H1 (cell line): Measurements from ENCODE around the gene ATP6V0D1. TPM values are rescaled to one million over a fixed set of nuclear protein-coding genes. Genes with fewer than 3 reads are reported as not detected.

ENCODE experiments used
- CTCF ChIA-PET: fragments of 300-600 bp; sonication (Branson Sonifier 250); formaldehyde crosslinking; loops from one replicate; lab custom pipeline; 2021; ENCODE audit not compliant: partially characterized antibody; lab: Charles Lee
- POLR2A ChIA-PET: fragments of 300-600 bp; sonication (Branson Sonifier 250); formaldehyde crosslinking; loops from one replicate; lab custom pipeline; 2021; ENCODE audit warnings: inconsistent platforms; ENCODE audit not compliant: partially characterized antibody; lab: Charles Lee
- DNase-seq, 2 experiments: peaks; one replicate each; pipeline versions ENCODE4 v3.0.0 to v3.0.0-alpha.2; 2010 to 2022; ENCODE audit warnings: low spot score in 2 of 2, low read depth in 1 of 2, mixed read lengths in 1 of 2
- FAIRE-seq: peaks from 2 replicates; lab custom pipeline; 2011; peaks lifted over from hg19 to GRCh38; lab: Jason Lieb, UNC
- H2AFZ ChIP-seq: 2 replicates; pipeline ENCODE4 v1.8.1; 2012; ENCODE audit warnings: low read length, inconsistent platforms
- H2AK5ac ChIP-seq: 2 replicates; pipeline ENCODE4 v1.6.1; 2013; ENCODE audit warnings: low read depth, low read length
- H2BK120ac ChIP-seq: replicated peaks from 2 replicates; pipeline ENCODE3; 2013; ENCODE audit warnings: low read depth, low read length, inconsistent platforms
- H2BK12ac ChIP-seq: 2 replicates; pipeline ENCODE4 v1.6.1; 2013; ENCODE audit warnings: low read depth, low read length
- H2BK15ac ChIP-seq: 2 replicates; pipeline ENCODE4 v1.6.1; 2013; ENCODE audit warnings: low read length
- H2BK20ac ChIP-seq: 2 replicates; pipeline ENCODE4 v1.6.1; 2013; ENCODE audit warnings: low read length
- H2BK5ac ChIP-seq: 2 replicates; pipeline ENCODE4 v1.6.1; 2013; ENCODE audit warnings: low read depth, low read length
- H3K14ac ChIP-seq: 2 replicates; pipeline ENCODE4 v1.6.1; 2013; ENCODE audit warnings: inconsistent platforms; ENCODE audit not compliant: insufficient read length
- H3K18ac ChIP-seq: 2 replicates; pipeline ENCODE4 v1.6.1; 2013; ENCODE audit warnings: low read length; ENCODE audit errors: extremely low read depth
- H3K23ac ChIP-seq: 2 replicates; pipeline ENCODE4 v1.6.1; 2013; ENCODE audit warnings: inconsistent platforms; ENCODE audit not compliant: insufficient read length
- H3K23me2 ChIP-seq: 2 replicates; pipeline ENCODE4 v1.6.1; 2013; ENCODE audit warnings: low read depth, low read length
- H3K27ac ChIP-seq: 2 replicates; pipeline ENCODE4 v1.6.1; 2011; ENCODE audit warnings: low read depth, low read length, inconsistent platforms
- H3K27me3 ChIP-seq, 4 experiments: replicated peaks in 1 of 4; 1 replicate in 1 of 4; 2 replicates in 3 of 4; pipeline versions ENCODE4 v1.6.1 to v1.8.1; 2011 to 2013; ENCODE audit warnings: low read length in 3 of 4, mild to moderate bottlenecking in 3 of 4, inconsistent platforms in 2 of 4, mixed read lengths in 2 of 4, moderate library complexity in 1 of 4; ENCODE audit not compliant: control insufficient read depth in 3 of 4, insufficient read depth in 3 of 4; ENCODE audit errors: extremely low read depth in 1 of 4
- H3K36me3 ChIP-seq, 4 experiments: 2 replicates each; pipeline versions ENCODE4 v1.6.1 to v1.8.1; 2011 to 2013; ENCODE audit warnings: mild to moderate bottlenecking in 4 of 4, low read length in 3 of 4, moderate library complexity in 2 of 4, control low read depth in 1 of 4, inconsistent platforms in 1 of 4; ENCODE audit not compliant: insufficient read depth in 4 of 4, control insufficient read depth in 2 of 4
- H3K4ac ChIP-seq: replicated peaks from 2 replicates; pipeline ENCODE3; 2013; ENCODE audit warnings: low read length, low read depth, mixed read lengths, inconsistent platforms; ENCODE audit not compliant: insufficient read length
- H3K4me1 ChIP-seq, 4 experiments: replicated peaks in 1 of 4; 1 replicate in 1 of 4; 2 replicates in 3 of 4; pipeline versions ENCODE4 v1.6.1 to v1.8.1; 2011 to 2013; ENCODE audit warnings: low read length in 3 of 4, inconsistent platforms in 2 of 4, mixed read lengths in 1 of 4; ENCODE audit not compliant: insufficient read depth in 4 of 4, control insufficient read depth in 3 of 4
- H3K4me2 ChIP-seq, 2 experiments: 2 replicates each; pipeline versions ENCODE4 v1.6.1 to v1.8.1; 2011 to 2013; ENCODE audit warnings: low read depth in 2 of 2, low read length in 2 of 2, control low read depth in 1 of 2, inconsistent platforms in 1 of 2, mild to moderate bottlenecking in 1 of 2; ENCODE audit not compliant: insufficient read depth in 1 of 2
- H3K4me3 ChIP-seq, 4 experiments: fragments of 200-600, 300-600 bp in 1 of 4; sonication (generic), shearing (Covaris generic), sonication (Bioruptor Twin) in 1 of 4; 2 replicates each; pipeline versions ENCODE4 v1.5.1 to v1.8.1; 2011 to 2016; ENCODE audit warnings: low read length in 4 of 4, low read depth in 3 of 4, control low read depth in 2 of 4, inconsistent platforms in 2 of 4, mild to moderate bottlenecking in 2 of 4, mixed read lengths in 1 of 4, moderate library complexity in 1 of 4; ENCODE audit not compliant: insufficient read depth in 2 of 4; ENCODE audit errors: extremely low read depth in 1 of 4
- H3K56ac ChIP-seq: replicated peaks from 2 replicates; pipeline ENCODE3; 2013; ENCODE audit warnings: low read depth, mild to moderate bottlenecking, mixed read lengths, low read length, inconsistent platforms; ENCODE audit not compliant: insufficient read length
- H3K79me1 ChIP-seq: 2 replicates; pipeline ENCODE4 v1.6.1; 2013; ENCODE audit warnings: low read depth, low read length, control low read depth
- H3K79me2 ChIP-seq, 2 experiments: 2 replicates each; pipeline versions ENCODE4 v1.6.1 to v1.8.1; 2012 to 2013; ENCODE audit warnings: low read length in 2 of 2, mild to moderate bottlenecking in 2 of 2, inconsistent platforms in 1 of 2; ENCODE audit not compliant: insufficient read depth in 2 of 2, control insufficient read depth in 1 of 2
- H3K9ac ChIP-seq, 4 experiments: replicated peaks in 1 of 4; 1 replicate in 1 of 4; 2 replicates in 3 of 4; pipeline versions ENCODE4 v1.6.1 to v1.8.1; 2011 to 2013; ENCODE audit warnings: low read depth in 3 of 4, low read length in 3 of 4, control low read depth in 2 of 4, mild to moderate bottlenecking in 2 of 4, moderate library complexity in 2 of 4, inconsistent platforms in 1 of 4; ENCODE audit errors: extremely low read depth in 1 of 4
- H3K9me3 ChIP-seq, 2 experiments: 2 replicates each; pipeline versions ENCODE4 v1.6.1 to v1.8.1; 2012 to 2013; ENCODE audit warnings: mild to moderate bottlenecking in 2 of 2, moderate library complexity in 2 of 2, control low read depth in 1 of 2, inconsistent platforms in 1 of 2, low read depth in 1 of 2, low read length in 1 of 2, mixed read lengths in 1 of 2; ENCODE audit not compliant: insufficient read depth in 2 of 2
- H4K20me1 ChIP-seq, 2 experiments: replicated peaks in 1 of 2; 2 replicates each; pipeline versions ENCODE3 to v1.8.1; 2011 to 2013; ENCODE audit warnings: inconsistent platforms in 2 of 2, low read length in 2 of 2, mild to moderate bottlenecking in 1 of 2; ENCODE audit not compliant: insufficient read depth in 2 of 2, control insufficient read depth in 1 of 2
- H4K5ac ChIP-seq: 2 replicates; pipeline ENCODE4 v1.6.1; 2013; ENCODE audit warnings: low read length, low read depth, mixed read lengths, inconsistent platforms; ENCODE audit not compliant: insufficient read length
- H4K8ac ChIP-seq: 2 replicates; pipeline ENCODE4 v1.8.0; 2013; ENCODE audit warnings: mild to moderate bottlenecking, moderate library complexity, low read length, inconsistent platforms; ENCODE audit not compliant: insufficient read depth; ENCODE audit errors: extremely low read depth
- H4K91ac ChIP-seq: replicated peaks from 2 replicates; pipeline ENCODE3; 2013; ENCODE audit warnings: low read length, mixed read lengths, inconsistent platforms; ENCODE audit not compliant: insufficient read length
- EZH2 ChIP-seq: fragments of 200-600 bp; sonication (generic); IDR thresholded peaks from 2 replicates; pipeline ENCODE4 v1.7.1; 2012; ENCODE audit warnings: low read depth, mild to moderate bottlenecking, moderate library complexity, low read length, inconsistent platforms; ENCODE audit not compliant: severe bottlenecking
- GABPA ChIP-seq: IDR thresholded peaks from 2 replicates; pipeline ENCODE4 v1.6.1; 2011; ENCODE audit warnings: mild to moderate bottlenecking, low read length, moderate library complexity, borderline replicate concordance; ENCODE audit not compliant: insufficient read depth
- KDM5A ChIP-seq: fragments of 200-600 bp; IDR thresholded peaks from 2 replicates; pipeline ENCODE4 v1.7.1; 2012; ENCODE audit warnings: mild to moderate bottlenecking, low read length, inconsistent platforms, mixed read lengths
- TAF1 ChIP-seq: IDR thresholded peaks from 2 replicates; pipeline ENCODE4 v1.6.1; 2011; ENCODE audit warnings: mild to moderate bottlenecking, low read depth, low read length
- TBP ChIP-seq: IDR thresholded peaks from 2 replicates; pipeline ENCODE4 v1.6.1; 2011; ENCODE audit warnings: low read depth, low read length, improper control_type of control experiment
- YY1 ChIP-seq: IDR thresholded peaks from 2 replicates; pipeline ENCODE4 v1.6.1; 2011; ENCODE audit warnings: low read depth, mild to moderate bottlenecking, low read length
- WGBS, 2 experiments: shearing (Covaris generic) in 1 of 2; methylation state at CpG; one replicate each; pipeline versions ENCODE4 v1.1.6 to v1.1.7; 2013 to 2015; ENCODE audit warnings: low lambda C conversion rate in 2 of 2, mixed read lengths in 2 of 2, inconsistent platforms in 1 of 2, low coverage in 1 of 2, missing lambda C conversion rate in 1 of 2; ENCODE audit not compliant: insufficient replicate concordance in 2 of 2, insufficient coverage in 1 of 2, insufficient read length in 1 of 2; ENCODE audit errors: extremely low coverage in 1 of 2, missing lambda C conversion rate in 1 of 2; 5-methylcytosine and 5-hydroxymethylcytosine counted together
- polyA plus RNA-seq, 7 experiments: library from polyadenylated mRNA; depleted of rRNA in 3 of 7; stranded (reverse) in 5 of 7; unstranded in 2 of 7; fragments of >200 nt in 5 of 7; fragments of 200-250 nt in 2 of 7; gene quantifications; 1 replicate in 5 of 7; 2 replicates in 1 of 7; 4 replicates in 1 of 7; pipeline versions ENCODE4 v1.2.1 to v1.2.3, GENCODE V29; 2011 to 2013; ENCODE audit warnings: missing spikeins in 2 of 7, mixed read lengths in 2 of 7
- total RNA-seq: library from RNA; stranded (reverse); fragmentation: NEBNext Ultra II Directional; extraction: Animal tissue kit (Norgen Biotek cat#: 25700); gene quantifications from 2 replicates; pipeline ENCODE4 v1.2.1, GENCODE V29; 2021

Gene ATP6V0D1
- total and polyA plus RNA-seq, 2 of the 8 experiments (the other 6 are each of a cell fraction or from before 2014, with no cell fraction given) = 47.3 to 134 TPM

DNA sequence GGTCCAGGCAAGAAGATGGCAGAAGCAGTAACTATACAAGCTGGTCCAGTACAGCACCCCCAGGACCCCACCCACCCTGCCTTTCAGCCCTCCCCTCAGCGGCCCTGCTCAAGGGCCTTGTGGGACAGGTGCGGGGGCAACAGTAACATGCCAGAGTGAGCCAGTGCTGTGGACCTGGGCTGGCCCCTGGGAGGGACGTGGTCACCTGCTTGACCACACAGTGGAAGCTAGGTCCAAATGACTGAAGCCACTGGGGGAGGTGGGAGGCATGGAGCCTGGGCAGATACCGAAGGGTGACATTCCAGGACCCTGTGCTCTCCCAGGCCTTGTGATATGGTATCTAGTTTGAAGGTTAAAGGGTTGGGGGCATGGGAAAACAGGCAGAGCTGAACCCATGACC lies 17.3 kb downstream of the ATP6V0D1 start:
- Histone ChIP-seq H3K4me2 (no peak overlapping the region), H3K18ac (no peak overlapping the region), H3K23ac (no peak overlapping the region), H3K23me2 (no peaks in the 10 kb centered on the region), H3K9ac (no peak overlapping the region), H4K20me1 (peaks cover 14 to 21% of the 10 kb centered on the region in 2 experiments), H3K9me3 (no peaks in the 10 kb centered on the region), H3K79me2 (peaks cover 0 to 11% of the 10 kb centered on the region in 2 experiments; a peak in 1 of 4 replicates), H3K27ac (no peak overlapping the region), H4K5ac (no peak overlapping the region), H3K27me3 (no peaks in the 10 kb centered on the region), H4K91ac (no peak overlapping the region), H2AK5ac (no peak overlapping the region), H2BK12ac (no peak overlapping the region), H3K56ac (no peak overlapping the region), H2BK120ac (no peak overlapping the region), H3K4me1 (peaks cover 0 to 5% (median 2%) of the 10 kb centered on the region in 4 experiments; a peak in 4 of 7 replicates), H4K8ac (no peak overlapping the region; the same call in 1 of the 2 replicates), H2BK15ac (no peak overlapping the region), H3K4me3 (no peak overlapping the region), H3K79me1 (peaks cover 2% of the 10 kb centered on the region), H3K14ac (no peak overlapping the region), H3K36me3 (no peaks in the 10 kb centered on the region), H2AFZ (no peak overlapping the region), H3K4ac (no peak overlapping the region), H2BK20ac (no peak overlapping the region), H2BK5ac (no peak overlapping the region)
- no peak for TF ChIP-seq KDM5A
- no peak for TF ChIP-seq GABPA
- no peak for TF ChIP-seq TBP
- no peak for TF ChIP-seq TAF1
- TF ChIP-seq YY1 = no peak
- TF ChIP-seq EZH2 = no peak
- DNase-seq (no peak), FAIRE-seq (no peak)
- ChIA-PET POLR2A (no interaction called here), CTCF (interaction anchor here (0.6 to 28.6 kb wide), 12 partner anchors 20 to 203 kb away, joined by 3 to 683 read pairs (median 4); partner anchors contain the start of genes CARMIL2, HSD11B2 and ZDHHC1)
- 91% methylated on average over 4 of the region's 4 CpGs; no CpG with 5 or more reads in 1 of the 2 experiments for WGBS, 2 experiments
